Tibial nerve (tissue), 4 donors: Measurements from ENCODE around the gene FAM193A. TPM values are rescaled to one million over a fixed set of nuclear protein-coding genes. Genes with fewer than 3 reads are reported as not detected.

Experiments used
- DNase-seq, 2 donors: peaks; one replicate each; pipeline ENCODE4 v3.0.0-alpha.2; 2019; ENCODE audit warnings: low spot score in 2 of 2
- H3K27ac ChIP-seq, 4 donors: fragments of 200-600 bp; sonication (generic) in 3 of 4; one replicate each; pipeline ENCODE4 v1.5.1; 2017 to 2019; ENCODE audit warnings: mild to moderate bottlenecking in 1 of 4
- H3K27me3 ChIP-seq, 2 donors: fragments of 200-600 bp; sonication (generic) in 1 of 2; one replicate each; pipeline versions ENCODE4 v1.5.1 to v1.6.0; 2017 to 2019
- H3K36me3 ChIP-seq, 3 donors: fragments of 200-600 bp; sonication (generic); one replicate each; pipeline ENCODE4 v1.5.1; 2018 to 2019
- H3K4me1 ChIP-seq, 4 donors: fragments of 200-600 bp; sonication (generic) in 3 of 4; one replicate each; pipeline ENCODE4 v1.5.1; 2017 to 2019
- H3K4me3 ChIP-seq, 4 donors: fragments of 200-600 bp; sonication (generic) in 3 of 4; one replicate each; pipeline ENCODE4 v1.5.1; 2017 to 2019; ENCODE audit warnings: mild to moderate bottlenecking in 1 of 4, moderate library complexity in 1 of 4
- H3K9me3 ChIP-seq, 4 donors: fragments of 200-600 bp; sonication (generic) in 3 of 4; one replicate each; pipeline ENCODE4 v1.5.1; 2017 to 2019
- EP300 ChIP-seq, 2 donors: sonication (generic); formaldehyde crosslinking; IDR thresholded peaks; one replicate each; pipeline ENCODE4 v1.6.1; 2017; ENCODE audit warnings: antibody characterized with exemption in 2 of 2, mild to moderate bottlenecking in 1 of 2
- POLR2A ChIP-seq, 2 donors: fragments of 450-650 bp; IDR thresholded peaks; one replicate each; pipeline ENCODE4 v1.6.1; 2017; ENCODE audit warnings: antibody characterized with exemption in 2 of 2, mild to moderate bottlenecking in 2 of 2, moderate library complexity in 2 of 2
- WGBS, 2 donors: methylation state at CpG; one replicate each; pipeline ENCODE4 v1.1.5; 2018; 5-methylcytosine and 5-hydroxymethylcytosine counted together
- total RNA-seq, 4 donors: library from RNA; depleted of rRNA; stranded (reverse); fragments of >200 nt; gene quantifications; one replicate each; pipeline ENCODE4 v1.1.0, GENCODE V29; 2016
- TF ChIP-seq, protein P1 (sequence below), 5 experiments: fragments of 200-600 bp in 3 of 5; fragments of 450-650 bp in 2 of 5; sonication (generic) in 3 of 5; IDR thresholded peaks; one replicate each; pipeline ENCODE4 v1.5.1; 2016 to 2019; ENCODE audit warnings: antibody characterized with exemption in 5 of 5, mild to moderate bottlenecking in 3 of 5, moderate library complexity in 2 of 5

The FAM193A gene
- total RNA-seq, 4 donors from 2014 or later: 28.6 to 54.6 (median 36.0) TPM

DNA sequence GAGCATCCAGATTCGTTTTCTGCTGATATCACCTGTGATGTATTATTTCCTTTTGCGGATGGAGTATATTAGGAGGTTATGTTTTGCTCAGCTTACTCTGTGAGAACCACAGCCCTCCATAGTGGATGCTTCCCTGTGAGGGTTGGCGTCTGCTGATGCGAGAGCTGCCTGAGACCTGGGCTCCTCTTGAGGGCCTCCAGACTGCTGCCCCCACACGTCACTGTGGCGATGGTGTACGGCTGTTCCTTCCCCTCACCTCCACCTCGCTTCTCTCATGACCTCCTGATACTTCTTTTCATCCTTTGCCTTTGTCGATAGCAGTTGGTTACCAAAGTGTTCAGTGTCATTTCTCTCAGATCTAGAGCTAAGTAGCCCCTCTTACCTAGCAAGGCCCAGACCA is 148.0 kb downstream of the FAM193A start:
- 94 to 95% methylated on average over 9 of the region's 9 CpGs for WGBS, 2 donors
- Histone ChIP-seq H3K4me3 (no peak overlapping the region), H3K27ac (no peak overlapping the region), H3K4me1 (no peaks in the 10 kb centered on the region), H3K36me3 (peaks cover 0 to 84% (median 6%) of the 10 kb centered on the region in 3 donors), H3K27me3 (no peaks in the 10 kb centered on the region), H3K9me3 (no peaks in the 10 kb centered on the region)
- DNase-seq: no peak
- TF ChIP-seq POLR2A (IDR thresholded peaks at IDR 0.05) (no peak), EP300 (IDR thresholded peaks at IDR 0.05) (no peak)
- TF ChIP-seq, protein P1, sequence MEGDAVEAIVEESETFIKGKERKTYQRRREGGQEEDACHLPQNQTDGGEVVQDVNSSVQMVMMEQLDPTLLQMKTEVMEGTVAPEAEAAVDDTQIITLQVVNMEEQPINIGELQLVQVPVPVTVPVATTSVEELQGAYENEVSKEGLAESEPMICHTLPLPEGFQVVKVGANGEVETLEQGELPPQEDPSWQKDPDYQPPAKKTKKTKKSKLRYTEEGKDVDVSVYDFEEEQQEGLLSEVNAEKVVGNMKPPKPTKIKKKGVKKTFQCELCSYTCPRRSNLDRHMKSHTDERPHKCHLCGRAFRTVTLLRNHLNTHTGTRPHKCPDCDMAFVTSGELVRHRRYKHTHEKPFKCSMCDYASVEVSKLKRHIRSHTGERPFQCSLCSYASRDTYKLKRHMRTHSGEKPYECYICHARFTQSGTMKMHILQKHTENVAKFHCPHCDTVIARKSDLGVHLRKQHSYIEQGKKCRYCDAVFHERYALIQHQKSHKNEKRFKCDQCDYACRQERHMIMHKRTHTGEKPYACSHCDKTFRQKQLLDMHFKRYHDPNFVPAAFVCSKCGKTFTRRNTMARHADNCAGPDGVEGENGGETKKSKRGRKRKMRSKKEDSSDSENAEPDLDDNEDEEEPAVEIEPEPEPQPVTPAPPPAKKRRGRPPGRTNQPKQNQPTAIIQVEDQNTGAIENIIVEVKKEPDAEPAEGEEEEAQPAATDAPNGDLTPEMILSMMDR (IDR thresholded peaks at IDR 0.05): no peak

DNA sequence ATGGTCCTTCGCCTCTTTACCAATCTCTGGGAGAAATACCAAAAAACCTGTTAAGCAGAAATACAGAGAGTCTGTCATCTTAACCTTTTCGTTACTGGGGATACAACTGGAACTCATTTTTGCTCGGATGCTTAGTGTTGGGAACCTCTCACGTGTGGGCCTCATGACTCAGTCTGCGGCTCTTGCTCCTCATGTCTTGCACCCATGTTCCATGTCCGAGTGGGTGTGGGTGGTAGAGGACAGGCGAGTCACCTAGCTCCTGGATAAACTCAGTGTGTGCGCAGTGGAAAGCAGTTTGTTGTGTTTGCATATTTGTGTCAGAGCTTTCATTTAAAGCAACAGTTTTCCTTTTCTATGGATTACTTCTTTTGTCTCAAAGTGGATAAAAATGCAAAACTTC is 149.1 kb downstream of the FAM193A start:
- WGBS, 2 donors: 86 to 90% methylated on average over 8 of the region's 8 CpGs
- H3K27me3 ChIP-seq: no peaks in the 10 kb centered on the region

DNA sequence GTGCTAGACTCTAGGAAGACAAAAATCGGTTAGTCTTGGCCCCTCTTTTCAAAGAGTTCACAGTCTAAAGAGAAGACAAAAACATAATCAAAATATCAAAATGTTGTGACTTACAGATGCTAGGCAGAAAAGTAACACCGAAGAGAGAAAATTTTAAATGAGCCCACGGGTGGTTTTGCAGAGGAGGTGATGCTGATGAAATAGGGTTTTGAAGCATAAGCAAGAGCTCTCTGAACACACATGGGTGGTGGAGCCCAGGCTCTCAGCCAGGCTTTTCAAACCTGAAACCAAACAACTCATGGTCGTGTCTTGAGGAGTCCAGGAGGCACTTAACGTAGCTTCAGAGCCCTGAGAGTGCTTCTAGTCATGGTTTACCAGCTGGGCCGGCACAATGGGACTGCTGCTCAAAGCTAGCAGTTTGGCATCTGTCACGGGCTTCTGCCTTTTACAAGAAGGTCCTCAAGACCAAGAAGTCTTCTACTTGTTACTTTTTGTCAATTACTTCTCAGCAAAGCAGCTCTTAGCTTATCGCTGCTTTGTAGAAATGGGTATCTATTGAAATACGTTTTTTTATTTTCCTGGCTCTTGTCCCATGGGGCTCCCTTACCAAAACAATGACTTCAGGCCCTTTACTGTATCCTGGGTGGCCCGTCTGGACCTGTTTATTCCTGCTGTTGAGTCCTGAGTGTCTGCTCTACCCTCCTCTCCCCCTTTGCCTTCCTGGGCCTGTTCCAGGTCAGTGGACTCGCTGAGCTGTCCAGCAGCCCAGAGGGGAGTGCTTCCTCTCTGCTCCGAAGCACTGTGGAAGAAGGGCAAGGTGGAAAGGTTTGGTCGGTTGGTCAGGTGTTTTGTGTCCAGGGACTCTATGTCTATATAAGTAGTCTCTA is 150.2 kb downstream of the FAM193A start:
- peaks cover 2 to 90% (median 16%) of the 10 kb centered on the region in 3 donors for H3K36me3 ChIP-seq
- H3K9me3 ChIP-seq: no peaks in the 10 kb centered on the region
- no peaks in the 10 kb centered on the region for H3K27me3 ChIP-seq
- no peaks in the 10 kb centered on the region for H3K4me1 ChIP-seq
- TF ChIP-seq POLR2A (IDR thresholded peaks at IDR 0.05) (no peak), EP300 (IDR thresholded peaks at IDR 0.05) (no peak)
- TF ChIP-seq, protein P1 (IDR thresholded peaks at IDR 0.05): no peak
- 84 to 86% methylated on average over 13 of the region's 13 CpGs for WGBS, 2 donors
- no peak for DNase-seq
- H3K27ac ChIP-seq: no peak overlapping the region
- no peak overlapping the region for H3K4me3 ChIP-seq

More for the DNA sequence above, 149.1 kb downstream of the FAM193A start:
- no peak overlapping the region for H3K27ac ChIP-seq
- H3K4me1 ChIP-seq: no peaks in the 10 kb centered on the region
- TF ChIP-seq EP300 (IDR thresholded peaks at IDR 0.05): no peak
- peaks cover 0 to 88% (median 6%) of the 10 kb centered on the region in 3 donors for H3K36me3 ChIP-seq
- H3K4me3 ChIP-seq: no peak overlapping the region
- no peak for DNase-seq
- H3K9me3 ChIP-seq: no peaks in the 10 kb centered on the region

DNA sequence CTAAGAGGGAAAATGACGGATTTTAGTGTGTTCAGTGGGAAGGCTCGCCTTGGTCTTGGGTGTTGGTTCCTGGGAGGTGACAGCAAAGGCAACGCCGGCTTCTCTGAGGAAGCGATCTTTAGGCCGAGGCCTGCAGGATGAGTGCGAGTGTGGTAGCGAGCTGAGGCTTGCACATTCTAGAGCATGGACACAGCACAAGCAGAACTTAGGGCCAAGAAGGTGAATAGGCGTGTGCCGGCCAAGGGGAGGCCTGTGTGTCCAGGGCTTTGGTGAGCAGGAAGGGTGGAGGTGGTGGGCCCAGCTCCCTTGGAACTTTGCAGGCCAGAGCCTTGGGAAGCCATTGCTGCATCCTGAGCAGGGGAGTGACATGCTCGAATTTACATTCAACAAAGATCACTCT is 151.8 kb downstream of the FAM193A start:
- Histone ChIP-seq H3K27ac (no peak overlapping the region), H3K4me1 (no peaks in the 10 kb centered on the region), H3K36me3 (peaks cover 2 to 93% (median 21%) of the 10 kb centered on the region in 3 donors), H3K9me3 (no peaks in the 10 kb centered on the region), H3K27me3 (no peaks in the 10 kb centered on the region), H3K4me3 (no peak overlapping the region)
- 90 to 94% methylated on average over 11 of the region's 11 CpGs for WGBS, 2 donors
- DNase-seq: no peak
- TF ChIP-seq POLR2A (IDR thresholded peaks at IDR 0.05) (no peak), EP300 (IDR thresholded peaks at IDR 0.05) (no peak)
- TF ChIP-seq, protein P1 (IDR thresholded peaks at IDR 0.05): no peak

DNA sequence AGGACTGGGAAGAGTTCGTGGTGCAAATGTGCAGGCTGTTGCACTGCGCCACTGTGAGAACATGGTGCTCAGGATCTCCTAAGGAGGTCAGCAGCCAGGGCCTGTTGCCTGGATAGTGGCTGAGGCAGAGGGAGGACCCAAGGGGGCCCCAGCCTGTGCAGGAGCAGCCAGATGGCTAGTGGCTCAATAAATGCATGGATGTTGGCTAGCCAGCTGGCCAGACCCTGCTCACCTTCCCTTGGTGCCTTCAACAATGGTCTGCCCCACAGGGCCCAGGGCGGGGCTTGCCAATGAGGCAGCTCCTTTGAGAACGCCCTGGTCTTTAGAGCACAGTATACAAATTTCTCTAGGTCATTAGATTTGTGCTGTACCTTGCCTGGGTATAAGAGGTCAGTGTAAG is 152.2 kb downstream of the FAM193A start:
- Histone ChIP-seq H3K27ac (no peak overlapping the region), H3K4me3 (no peak overlapping the region), H3K36me3 (peaks cover 2 to 96% (median 25%) of the 10 kb centered on the region in 3 donors), H3K4me1 (no peaks in the 10 kb centered on the region), H3K27me3 (no peaks in the 10 kb centered on the region), H3K9me3 (no peaks in the 10 kb centered on the region)
- DNase-seq: no peak
- no peak for TF ChIP-seq POLR2A (IDR thresholded peaks at IDR 0.05)
- TF ChIP-seq EP300 (IDR thresholded peaks at IDR 0.05): no peak
- TF ChIP-seq, protein P1 (IDR thresholded peaks at IDR 0.05): no peak
- 91 to 94% methylated on average over 4 of the region's 4 CpGs for WGBS, 2 donors
